HG03196 (cell line): ENCODE measurements around the gene PGBD5.

Experiments
- ATAC-seq: cut with Tn5 transposase; IDR thresholded peaks from one replicate; pipeline ENCODE4 v1.9.1; 2021; ENCODE audit not compliant: unreplicated experiment

PGBD5 gene

DNA sequence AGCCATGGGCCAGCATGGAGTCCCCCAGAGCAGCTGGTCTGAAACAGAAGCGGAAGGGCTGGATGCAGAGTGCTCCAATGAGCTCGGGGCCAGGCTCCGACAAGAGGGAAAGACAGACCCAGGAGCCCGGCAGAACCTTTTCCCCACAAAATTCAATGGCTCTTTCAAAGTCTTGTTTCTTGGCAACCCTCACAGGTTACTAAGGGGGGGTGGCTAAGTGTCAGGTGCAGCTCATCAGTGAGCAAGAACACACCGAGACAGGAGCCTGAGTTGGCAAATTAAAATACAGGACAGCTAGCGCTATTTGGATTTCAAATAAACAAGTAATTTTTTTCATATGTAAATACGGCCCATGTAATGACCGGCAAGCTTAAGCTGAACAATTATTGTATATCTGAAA, 27.3 kb downstream of the PGBD5 start:
- ATAC-seq = no peak

DNA sequence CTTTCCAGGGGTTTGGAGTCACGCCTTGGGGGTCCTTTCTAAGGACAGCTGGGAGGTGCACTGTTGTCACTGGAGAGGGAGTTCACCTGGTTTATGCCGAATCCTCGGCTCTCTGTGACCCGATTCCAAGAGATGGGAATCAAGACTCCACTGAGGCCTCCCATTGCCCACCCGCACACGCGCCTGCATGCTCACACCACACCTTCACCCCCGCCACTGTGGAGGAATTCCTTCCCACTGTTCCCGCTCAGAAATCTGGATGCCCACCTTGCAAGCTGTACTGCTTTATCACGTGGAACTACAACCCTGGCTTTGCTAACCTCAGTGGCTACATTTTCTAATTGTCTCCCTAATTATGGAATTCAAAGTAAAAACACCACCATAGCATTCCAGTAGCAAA, 29.2 kb downstream of the PGBD5 start:
- no peak for ATAC-seq

DNA sequence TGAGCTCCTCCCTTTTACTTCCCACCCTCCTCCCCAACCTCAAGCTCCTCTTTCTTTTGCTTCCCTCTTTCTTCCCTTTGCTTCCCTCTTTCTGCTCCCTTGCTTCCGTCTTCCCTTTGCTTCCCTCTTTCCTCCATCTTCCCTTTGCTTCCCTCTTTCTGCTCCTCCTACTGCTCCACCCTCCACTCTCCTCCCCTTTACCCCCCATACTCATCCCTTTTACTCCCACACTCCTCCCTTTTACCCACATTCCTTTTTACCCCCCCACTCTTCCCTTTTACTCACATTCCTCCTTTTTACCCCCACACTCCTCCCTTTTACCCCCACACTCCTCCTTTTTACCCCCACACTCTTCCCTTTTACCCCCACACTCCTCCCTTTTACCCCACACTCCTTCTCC, 30.2 kb downstream of the PGBD5 start:
- no peak for ATAC-seq

DNA sequence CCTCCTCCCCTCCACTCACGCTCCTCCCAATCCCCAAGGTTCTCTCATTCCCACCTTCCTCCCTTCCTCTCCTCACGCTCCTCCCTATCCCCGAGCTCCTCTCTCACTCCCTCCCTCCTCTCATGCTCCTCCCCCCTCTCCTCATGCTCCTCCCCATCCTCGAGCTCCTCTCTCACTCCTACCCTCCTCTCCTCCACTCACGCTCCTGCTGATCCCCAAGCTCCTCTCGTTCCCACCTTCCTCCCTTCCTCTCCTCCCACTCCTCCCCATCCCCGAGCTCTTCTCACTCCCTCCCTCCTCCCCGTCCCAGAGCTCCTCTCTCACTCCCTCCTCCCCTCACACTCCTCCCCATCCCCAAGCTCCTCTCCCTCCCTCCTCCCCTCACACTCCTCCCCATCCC, 31.4 kb downstream of the PGBD5 start:
- ATAC-seq = no peak

DNA sequence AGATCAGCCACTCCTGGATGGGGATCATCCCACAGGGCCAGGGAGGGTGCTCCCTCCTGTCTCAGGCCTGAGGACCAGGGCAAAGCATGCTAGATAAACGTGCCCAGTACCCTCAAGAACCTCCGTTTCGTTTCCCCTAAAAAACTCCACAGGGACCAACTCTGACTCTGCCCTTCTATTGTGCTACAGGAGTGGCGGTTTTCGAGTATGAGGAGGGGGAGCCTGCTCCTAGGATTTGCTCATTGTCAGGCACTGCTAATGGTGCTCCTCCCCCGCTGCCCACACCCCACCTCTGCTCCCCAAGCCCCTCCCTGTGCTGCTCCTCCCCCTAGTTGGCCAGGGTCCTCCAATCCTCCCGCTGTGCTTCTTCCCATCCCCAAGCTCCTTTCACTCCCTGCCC, 32.0 kb downstream of the PGBD5 start:
- ATAC-seq = no peak

DNA sequence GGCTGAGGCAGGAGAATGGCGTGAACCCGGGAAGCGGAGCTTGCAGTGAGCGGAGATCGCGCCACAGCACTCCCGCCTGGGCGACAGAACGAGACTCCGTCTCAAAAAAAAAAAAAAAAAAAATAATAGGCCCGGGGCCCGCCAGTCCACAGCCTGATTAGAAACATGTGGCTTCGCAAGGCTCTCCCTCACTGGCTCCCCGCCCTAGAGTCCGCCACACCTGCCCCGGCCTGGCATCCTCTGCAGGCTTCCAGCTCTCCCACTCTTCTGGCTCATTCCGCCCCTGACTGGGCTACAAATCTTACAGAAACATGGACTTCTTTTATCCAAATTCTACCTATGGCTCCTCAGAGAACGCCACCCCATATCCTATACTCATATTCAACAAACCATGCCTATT, 32.4 kb downstream of the PGBD5 start:
- ATAC-seq = no peak

DNA sequence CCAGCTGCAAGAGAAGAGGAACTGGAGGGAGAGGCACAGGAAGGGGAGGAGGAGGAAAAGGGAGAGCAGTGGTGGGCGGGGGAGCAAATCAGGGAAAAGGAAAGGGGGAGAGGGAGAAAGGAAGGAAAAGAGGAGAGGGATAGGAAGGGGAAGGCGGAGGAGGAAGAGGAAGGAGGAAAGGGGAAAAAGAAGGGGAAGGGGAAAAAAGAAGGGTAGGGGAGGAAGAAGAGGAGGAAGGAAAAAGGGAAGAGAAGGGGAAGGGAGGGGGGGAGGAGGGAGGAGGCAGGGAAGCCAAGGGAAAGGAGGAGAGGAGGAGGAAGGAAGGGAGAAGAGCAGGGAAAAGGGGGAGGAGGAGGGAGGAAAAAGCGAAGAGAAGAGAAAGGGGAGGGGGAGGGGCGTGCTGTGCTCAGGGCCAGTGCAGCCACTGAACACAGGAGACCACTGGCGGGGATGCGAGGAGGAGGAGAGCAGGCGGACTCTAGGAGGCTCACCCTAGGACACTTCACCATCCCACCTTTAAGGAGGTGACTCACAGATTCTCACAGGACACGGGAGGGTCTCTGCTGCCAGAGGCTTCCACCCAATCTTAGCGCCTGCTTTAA, 33.1 kb downstream of the PGBD5 start:
- no peak for ATAC-seq

DNA sequence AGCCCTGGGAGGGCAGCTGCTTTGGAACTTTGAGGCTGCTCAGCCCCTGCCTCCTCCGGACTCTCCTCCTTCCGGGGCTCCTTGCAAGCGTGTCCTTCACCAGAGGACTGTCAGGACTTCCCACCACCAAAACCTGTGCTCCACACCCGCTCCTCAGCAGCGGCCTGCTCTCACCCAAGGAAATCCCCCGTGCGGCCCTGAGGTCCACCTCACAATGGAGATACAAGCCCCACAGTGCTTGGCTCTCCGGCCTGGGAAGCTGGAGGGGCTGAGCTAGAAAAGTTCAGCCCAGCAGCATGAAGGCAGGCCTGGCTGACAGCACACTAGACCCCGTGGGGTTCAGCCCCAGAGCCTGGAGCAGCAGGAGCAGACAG, 33.6 kb downstream of the PGBD5 start:
- no peak for ATAC-seq

DNA sequence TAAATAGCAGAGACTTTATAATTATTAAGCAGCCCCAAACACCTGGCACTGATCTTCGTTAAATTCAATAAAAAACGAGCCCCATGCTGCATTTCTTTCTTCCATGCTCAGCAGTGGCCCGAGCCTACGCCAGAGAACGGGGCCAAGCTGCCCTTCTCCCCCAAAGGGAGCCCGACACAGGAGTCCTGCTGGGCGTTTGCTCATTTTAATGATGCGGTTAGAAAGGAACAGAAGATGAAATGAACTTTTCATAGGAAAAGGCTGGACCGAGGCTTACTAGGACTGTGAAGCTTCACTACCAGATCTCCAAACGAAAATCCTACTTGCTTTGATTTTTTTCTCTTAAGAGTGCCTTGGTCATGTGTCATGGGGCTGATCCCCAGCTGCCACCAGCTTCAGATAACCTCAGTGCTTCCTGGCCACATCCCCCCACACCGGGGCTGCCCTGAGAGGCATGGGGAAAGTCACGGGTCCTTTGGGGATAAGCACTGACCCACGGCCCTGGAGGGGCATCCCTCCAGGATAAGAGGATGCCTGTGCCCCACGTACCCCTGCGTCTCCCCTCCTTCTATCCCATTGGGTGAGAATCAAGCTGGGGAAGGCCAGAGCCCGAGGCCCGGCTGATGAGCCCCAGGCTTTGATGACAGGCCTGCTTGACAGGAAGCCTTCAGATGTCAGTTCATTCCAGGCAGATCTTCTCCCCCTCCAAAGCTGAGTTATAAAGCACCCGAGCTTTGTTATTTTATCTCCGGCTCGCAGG, 34.2 kb downstream of the PGBD5 start:
- no peak for ATAC-seq

DNA sequence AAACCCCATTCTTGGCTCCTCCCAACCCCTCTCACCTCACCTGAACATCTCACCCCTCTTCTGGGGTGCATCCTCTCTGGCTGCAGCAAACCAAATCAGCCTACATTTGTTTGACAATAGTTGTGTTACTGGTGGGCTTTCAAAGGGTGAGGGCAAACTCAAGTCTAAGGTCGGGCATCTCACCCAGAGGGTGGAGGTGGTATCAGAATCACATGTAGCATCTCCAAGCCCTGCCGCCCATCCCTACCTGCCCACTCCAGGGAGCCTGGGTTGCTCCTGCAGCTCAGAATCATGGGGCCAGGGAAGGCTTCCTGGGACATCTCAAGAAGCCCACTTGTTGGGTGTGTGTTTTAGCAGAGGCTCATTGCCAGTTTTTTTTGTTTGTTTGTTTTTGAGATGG, 35.8 kb downstream of the PGBD5 start:
- ATAC-seq = no peak

DNA sequence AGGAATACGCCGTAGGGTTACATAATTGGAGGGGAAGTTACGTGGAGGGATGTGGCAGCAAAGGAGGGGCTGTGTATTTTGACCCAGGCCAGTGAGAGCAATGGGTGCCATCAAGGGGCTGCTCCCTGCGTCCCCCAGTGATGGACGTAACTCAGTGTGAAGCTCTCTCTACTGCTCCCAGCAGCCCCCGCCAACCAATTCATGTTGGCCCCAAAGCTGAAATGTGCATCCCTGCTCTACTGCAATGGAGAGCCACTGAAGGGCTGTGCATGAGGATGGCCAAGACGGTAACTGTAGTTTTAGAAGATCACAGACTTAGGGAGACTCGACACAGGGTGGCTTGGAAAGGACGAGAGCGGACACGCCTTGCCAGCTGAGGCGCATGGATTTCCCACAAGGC, 38.3 kb downstream of the PGBD5 start:
- ATAC-seq = no peak

DNA sequence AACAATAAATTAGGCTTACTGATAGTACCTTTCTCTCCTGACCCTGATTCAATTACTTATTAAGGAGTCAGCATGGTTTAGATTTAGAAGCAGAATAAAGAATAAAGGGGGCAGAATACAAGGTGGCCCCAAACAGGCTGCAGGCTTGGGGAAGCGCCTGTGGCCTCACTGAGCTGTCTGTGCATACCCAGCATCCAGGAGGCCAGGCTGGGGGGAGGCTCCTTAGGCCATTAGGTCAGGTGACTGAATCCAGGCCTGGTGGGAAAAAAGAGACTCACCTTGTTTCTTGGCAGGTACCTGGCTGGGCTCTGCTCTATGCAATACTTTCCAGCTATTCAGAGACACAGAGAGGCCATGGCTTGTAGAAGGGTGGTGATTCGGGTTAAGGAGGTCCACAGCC, 38.8 kb downstream of the PGBD5 start:
- no peak for ATAC-seq

DNA sequence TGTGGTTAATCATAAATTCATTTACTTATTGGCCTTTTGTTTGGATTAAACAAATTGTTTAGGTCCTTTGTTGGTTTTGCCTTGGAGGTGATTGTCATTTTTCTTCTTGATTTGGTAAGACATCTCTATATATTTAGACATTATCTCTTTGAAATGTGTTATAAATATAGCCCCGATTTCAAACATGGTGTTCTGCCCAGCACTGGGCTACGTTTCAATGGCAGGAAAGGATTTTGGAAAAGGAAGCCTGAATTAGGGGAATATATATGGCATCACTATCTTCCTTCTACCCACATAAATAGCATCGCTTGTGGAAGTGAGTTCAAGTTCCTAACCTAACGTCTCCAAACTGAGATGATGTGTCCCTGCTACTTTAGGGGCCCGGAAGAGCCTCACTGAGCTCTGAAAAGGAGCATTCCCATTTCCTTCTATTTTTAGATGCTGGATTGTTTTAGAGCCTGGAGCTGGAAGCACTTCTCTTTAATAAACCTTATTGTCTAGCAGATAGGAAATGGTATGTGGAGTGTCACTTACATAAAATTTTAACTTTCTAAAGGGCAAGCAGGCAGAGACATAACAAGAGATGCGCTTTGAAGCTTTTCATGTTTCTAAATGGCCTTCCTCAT, 39.4 kb downstream of the PGBD5 start:
- no peak for ATAC-seq

DNA sequence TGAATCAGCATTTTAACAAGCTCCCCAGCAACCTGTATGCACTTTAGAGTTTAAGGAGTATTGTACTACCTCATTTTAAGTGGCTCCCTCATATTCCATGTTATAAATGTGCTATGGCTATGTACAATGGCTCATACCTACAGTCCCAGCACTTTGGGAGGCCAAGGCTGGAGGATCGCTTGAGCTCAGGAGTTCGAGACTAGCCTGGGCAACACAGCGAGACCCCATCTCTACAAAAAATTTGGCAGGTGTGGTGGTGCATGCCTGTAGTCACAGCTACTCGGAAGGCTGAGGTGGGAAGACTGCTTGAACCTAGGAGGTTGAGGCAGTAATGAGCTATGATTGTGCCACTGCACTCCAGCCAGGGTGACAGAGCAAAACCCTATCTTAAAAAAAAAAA, 40.2 kb downstream of the PGBD5 start:
- no peak for ATAC-seq

DNA sequence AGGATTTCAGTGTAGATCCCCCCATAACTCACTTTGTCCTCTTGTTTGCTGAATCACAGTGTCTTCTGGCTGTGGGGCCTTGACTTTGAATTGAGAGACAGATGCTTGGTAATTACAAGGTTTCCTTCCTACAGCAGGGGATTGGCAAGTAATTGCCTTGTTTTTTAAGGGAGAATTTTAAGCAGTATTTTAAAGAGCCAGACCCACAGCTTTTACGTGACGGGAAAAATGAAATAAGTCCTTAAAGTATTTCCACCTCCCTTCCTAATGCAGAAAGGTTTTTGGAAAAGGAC, 41.0 kb downstream of the PGBD5 start:
- ATAC-seq = no peak

DNA sequence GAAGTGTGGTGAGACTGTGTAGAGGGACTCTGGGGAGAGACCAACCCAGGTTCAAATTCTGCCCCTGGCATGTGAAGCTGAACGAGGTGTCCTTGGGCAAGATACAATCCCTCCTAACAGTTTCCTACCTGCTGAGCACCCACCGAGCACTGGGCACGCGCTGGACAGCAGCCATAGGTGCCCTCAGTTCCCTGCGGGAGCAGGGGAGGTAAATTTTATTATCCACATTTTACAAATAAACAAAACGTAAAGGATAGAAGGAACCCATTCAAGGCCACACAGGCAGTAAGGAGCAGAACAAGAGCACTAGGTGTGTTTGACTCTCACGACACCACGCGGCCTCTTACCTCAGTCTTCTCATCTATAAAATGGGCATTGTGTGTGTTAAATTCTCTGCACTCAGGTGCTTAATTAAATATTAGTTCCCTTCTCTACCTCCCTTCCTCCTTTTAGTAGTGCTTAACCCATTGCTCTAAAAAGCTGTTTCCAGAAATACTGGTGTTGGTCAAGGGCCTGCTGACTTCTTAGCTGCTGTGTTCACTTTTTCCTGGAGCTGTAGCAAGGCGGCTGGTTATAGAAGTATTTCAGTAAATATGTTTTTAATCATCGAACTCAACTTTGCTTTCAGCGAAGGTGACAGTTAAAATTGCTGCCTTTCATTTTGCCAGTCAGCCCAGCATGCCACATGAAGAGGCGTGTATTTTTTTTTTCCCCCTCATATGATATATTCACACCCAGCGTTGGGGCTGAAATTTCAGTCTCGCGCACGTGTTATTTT, 41.6 kb downstream of the PGBD5 start:
- ATAC-seq = no peak

DNA sequence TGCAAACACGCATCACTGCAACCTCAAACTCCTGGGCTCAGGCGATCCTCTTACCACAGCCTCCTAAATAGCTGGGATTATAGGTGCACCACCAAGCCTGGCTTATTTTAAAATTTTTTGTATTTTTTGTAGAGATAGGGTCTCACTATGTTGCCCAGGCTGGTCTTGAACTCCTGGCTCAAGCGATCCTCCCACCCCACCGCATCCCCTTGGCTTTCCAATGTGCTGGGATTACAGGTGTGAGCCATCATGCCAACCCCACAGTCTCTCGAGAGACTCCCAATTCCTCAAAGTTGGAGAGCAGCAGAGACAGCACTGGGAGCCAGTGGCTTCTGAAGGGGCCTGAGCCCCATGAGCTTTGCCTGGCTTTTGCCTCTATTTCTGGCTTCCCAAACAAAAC, 42.7 kb downstream of the PGBD5 start:
- ATAC-seq = no peak

DNA sequence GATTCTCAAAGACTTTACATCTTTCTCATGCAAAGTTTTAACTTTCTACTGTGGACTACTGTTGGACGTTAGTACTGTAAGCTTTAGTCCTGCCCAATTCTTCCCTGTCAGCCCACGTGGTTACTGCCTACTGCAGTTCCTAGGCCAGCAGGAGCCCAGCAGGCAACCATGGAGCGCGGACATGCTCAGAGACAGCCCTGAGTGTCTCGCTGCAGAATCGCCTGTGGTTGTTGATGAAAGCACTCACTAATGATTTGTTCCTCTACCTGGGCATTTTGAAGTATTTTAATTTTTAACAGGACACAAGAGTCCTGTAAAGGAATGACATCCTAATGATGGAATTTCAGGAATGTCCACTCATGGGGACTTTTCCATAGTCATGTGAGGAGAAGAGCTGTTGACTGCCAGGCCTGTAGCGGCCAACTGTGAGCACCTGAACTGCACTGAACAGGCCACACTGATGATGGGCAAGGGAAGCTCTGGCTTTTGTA, 44.1 kb downstream of the PGBD5 start:
- ATAC-seq = no peak

DNA sequence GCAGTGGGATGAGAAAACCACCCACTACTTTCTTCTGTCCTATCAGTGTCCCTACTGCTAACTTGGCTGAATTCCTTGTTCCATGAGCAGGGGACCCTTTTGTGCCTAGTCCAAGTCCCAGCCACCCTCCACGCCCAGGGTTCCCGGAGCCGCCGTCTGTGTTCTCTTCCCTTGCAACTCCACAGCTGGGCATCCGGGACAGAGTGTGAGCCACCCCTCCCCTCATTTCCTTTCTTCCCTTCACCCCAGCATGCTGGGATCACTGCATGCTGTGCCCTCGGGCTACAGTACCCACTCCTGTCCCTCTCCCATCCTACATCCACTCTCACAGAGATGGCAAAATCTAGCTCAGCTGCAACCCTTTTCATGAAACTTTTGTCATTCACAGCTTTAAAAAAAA, 44.5 kb downstream of the PGBD5 start:
- ATAC-seq = no peak

DNA sequence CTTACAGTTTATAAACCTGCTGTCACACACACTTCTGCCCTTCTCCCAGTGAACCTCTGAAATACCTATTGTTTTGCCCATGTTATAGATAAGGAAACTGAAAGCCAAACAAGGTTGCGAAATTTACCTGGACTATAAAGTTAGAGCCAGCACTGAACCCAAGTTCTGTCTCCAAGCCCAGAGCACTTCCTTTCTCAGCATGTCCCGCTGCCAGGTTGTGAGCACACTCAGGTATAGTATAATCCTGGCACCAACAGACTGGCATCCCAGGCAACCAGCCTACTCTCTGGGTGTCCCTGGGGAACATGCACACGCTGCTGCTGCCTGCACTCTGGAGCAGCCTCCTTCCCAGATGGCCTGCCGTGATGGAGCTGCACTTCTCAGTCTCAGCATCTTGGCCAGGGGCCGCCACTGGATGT, 45.1 kb downstream of the PGBD5 start:
- ATAC-seq = no peak

DNA sequence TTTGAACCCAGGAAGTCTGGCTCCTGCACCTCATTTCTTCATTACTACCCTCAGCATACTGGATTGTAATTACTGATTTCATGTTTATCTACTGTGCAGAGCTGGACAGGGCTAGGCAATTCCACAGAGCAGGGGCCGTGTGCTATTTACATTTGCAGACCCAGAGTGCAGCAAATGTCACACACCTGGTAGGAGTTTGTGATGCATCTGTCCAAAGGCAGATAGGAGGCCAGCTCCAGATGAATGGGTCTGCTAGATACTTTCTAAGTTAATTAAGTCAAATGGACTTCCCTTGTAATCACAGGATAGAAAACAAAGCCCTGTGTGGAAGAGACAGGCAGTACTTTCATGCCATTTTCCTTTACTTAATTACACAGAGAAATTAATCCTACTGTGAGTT, 46.2 kb downstream of the PGBD5 start:
- no peak for ATAC-seq

DNA sequence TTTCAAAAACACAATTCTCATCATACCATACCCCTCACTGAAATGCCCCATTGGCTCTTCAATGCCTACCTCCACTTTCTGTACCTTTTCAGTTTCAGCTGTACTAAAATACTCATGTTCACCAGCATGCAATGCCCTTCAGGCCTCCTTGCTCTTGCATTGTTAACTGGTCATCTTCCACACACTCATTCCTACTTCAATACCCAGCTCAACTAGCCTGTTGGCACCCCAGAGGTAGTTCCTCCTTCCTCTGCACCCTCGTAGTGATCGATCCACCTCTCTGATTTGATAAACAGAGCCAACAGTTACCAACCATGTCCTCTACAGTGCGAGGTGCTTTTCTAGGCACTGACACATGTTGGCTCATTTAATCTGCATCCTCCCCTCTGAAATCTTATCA, 46.7 kb downstream of the PGBD5 start:
- ATAC-seq = no peak
